ENCODE data around the gene DNAJC17. TPM values are rescaled to one million over a fixed set of nuclear protein-coding genes. Genes with fewer than 3 reads are reported as not detected.

The DNAJC17 gene
- total RNA-seq, 1 experiment from 2014 or later, result 14.8 TPM

DNA sequence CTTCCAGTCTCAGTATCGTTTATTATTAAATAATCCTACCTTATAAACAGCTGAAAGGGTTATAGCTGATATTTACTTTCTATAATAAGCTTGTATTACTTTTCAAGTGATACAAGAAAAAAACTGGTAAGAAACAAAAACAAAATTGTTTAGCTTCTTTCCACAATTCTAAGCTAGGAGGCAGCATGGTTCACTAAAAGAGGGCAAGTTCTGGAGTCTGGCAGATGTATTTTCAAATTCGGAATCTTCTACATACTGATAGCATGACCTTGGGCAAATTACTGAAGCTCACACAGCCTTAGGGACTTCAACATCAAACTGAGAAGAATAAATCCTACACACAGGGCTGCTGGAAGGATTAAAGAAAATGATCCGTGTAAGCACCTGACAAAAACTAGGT lies 22.1 kb downstream of the DNAJC17 start:
- DNase-seq, result no peak
- no peaks in the 10 kb centered on the region for H3K36me3 ChIP-seq (ENCODE audit: insufficient read depth, low read length)
- no peak overlapping the region for H3K27ac ChIP-seq (ENCODE audit: low read length)
- no peaks in the 10 kb centered on the region for H3K27me3 ChIP-seq (ENCODE audit: low read length)
- no peak overlapping the region for H3K4me2 ChIP-seq (ENCODE audit: low read depth, low read length, poor library complexity, severe bottlenecking)
- peaks cover 9% of the 10 kb centered on the region for H3K4me1 ChIP-seq (ENCODE audit: low read length)
- H3K4me3 ChIP-seq (ENCODE audit: low read length), result no peak overlapping the region
- no peaks in the 10 kb centered on the region for H3K9me3 ChIP-seq (ENCODE audit: low read length)
- no peaks in the 10 kb centered on the region for H3K9me2 ChIP-seq (replicated peaks; ENCODE audit: insufficient read depth, low read length)
- H3K79me2 ChIP-seq (ENCODE audit: low read length), result peaks cover 4% of the 10 kb centered on the region; the same call in 1 of the 2 replicates
- no peak overlapping the region for H2AFZ ChIP-seq (ENCODE audit: low read length)
- H4K20me1 ChIP-seq (ENCODE audit: insufficient read depth, low read depth, low read length), result peaks cover 24% of the 10 kb centered on the region
- H3K9ac ChIP-seq (ENCODE audit: low read length), result no peak overlapping the region

DNA sequence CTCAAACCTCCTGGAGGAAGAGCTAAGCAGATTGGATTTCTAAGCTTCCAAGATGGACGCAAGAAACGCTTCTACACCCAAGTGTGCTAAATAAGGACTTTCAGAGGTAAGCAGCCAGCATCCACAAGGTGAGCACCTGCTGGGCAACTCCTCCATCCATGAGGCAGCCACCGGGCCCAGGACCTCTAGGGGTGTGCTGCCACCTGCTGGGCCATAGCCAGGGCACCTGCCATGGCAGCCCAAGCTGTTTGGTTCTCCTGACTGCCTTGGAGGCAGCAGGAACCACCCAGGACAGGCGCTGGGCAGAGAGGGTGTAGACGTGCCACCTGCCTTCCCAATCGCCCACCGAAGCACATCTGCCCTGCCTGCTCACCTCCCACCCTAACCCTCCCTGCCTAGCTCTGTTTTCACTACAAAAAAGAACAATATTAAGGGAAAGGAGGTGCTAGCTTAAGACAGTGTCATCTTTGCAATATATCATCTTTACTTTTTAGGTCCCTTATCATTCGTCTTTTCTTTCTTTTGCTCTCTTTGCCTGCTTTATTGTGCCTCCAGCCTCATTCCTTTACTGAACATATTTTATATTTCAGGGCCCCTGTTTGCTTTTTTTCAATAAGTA lies 24.6 kb downstream of the DNAJC17 start:
- Histone ChIP-seq H3K4me3 (ENCODE audit: low read length) (no peak overlapping the region), H3K9me3 (ENCODE audit: low read length) (no peaks in the 10 kb centered on the region), H3K4me1 (ENCODE audit: low read length) (peaks cover 9% of the 10 kb centered on the region), H2AFZ (ENCODE audit: low read length) (no peak overlapping the region), H3K36me3 (ENCODE audit: insufficient read depth, low read length) (no peaks in the 10 kb centered on the region), H3K79me2 (ENCODE audit: low read length) (peaks cover 4% of the 10 kb centered on the region; the same call in 1 of the 2 replicates), H3K4me2 (ENCODE audit: low read depth, low read length, poor library complexity, severe bottlenecking) (no peak overlapping the region), H3K9me2 (replicated peaks; ENCODE audit: insufficient read depth, low read length) (no peaks in the 10 kb centered on the region), H4K20me1 (ENCODE audit: insufficient read depth, low read depth, low read length) (peaks cover 16% of the 10 kb centered on the region), H3K27me3 (ENCODE audit: low read length) (no peaks in the 10 kb centered on the region), H3K9ac (ENCODE audit: low read length) (no peak overlapping the region), H3K27ac (ENCODE audit: low read length) (no peak overlapping the region)
- peak; percentile 91 for DNase-seq

DNA sequence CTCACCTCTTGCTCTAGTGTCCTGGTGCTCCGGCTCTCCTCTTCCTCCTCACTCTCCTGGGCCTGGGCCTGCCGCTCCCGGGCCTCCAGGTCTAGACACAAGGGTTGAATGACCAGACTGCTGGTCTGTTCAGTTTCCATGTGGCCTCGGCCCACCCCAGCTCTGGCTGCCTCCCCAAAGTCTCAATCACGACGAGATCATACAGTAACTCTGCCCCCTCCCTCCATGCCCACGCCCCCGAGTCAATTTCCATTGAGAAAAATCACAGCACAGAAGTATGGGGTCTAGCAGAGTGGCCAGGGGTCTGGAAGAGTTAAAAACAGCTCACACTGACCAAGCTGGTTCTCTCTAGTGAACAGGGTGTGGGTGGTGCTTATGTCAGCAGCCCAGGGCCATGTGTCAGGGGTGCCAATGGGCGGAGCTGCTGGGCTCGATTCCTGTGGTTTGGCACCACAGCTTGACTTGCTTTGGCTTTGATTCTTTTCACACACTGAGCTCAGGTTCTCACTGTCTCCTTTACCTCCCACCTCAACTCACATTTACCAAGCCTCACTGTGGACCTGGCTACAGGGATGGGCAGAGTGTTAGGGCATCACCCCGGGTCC lies 30.6 kb downstream of the DNAJC17 start:
- Histone ChIP-seq H3K4me2 (ENCODE audit: low read depth, low read length, poor library complexity, severe bottlenecking) (no peak overlapping the region), H2AFZ (ENCODE audit: low read length) (no peak overlapping the region), H3K9me3 (ENCODE audit: low read length) (no peaks in the 10 kb centered on the region), H3K27ac (ENCODE audit: low read length) (no peak overlapping the region), H3K36me3 (ENCODE audit: insufficient read depth, low read length) (peaks cover 3% of the 10 kb centered on the region; the same call in 1 of the 2 replicates), H3K4me1 (ENCODE audit: low read length) (peaks cover 11% of the 10 kb centered on the region), H3K9me2 (replicated peaks; ENCODE audit: insufficient read depth, low read length) (no peaks in the 10 kb centered on the region), H3K79me2 (ENCODE audit: low read length) (no peaks in the 10 kb centered on the region), H3K9ac (ENCODE audit: low read length) (no peak overlapping the region), H3K27me3 (ENCODE audit: low read length) (no peaks in the 10 kb centered on the region), H4K20me1 (ENCODE audit: insufficient read depth, low read depth, low read length) (peaks cover 6% of the 10 kb centered on the region; the same call in 1 of the 2 replicates), H3K4me3 (ENCODE audit: low read length) (no peak overlapping the region)
- DNase-seq, result no peak

DNA sequence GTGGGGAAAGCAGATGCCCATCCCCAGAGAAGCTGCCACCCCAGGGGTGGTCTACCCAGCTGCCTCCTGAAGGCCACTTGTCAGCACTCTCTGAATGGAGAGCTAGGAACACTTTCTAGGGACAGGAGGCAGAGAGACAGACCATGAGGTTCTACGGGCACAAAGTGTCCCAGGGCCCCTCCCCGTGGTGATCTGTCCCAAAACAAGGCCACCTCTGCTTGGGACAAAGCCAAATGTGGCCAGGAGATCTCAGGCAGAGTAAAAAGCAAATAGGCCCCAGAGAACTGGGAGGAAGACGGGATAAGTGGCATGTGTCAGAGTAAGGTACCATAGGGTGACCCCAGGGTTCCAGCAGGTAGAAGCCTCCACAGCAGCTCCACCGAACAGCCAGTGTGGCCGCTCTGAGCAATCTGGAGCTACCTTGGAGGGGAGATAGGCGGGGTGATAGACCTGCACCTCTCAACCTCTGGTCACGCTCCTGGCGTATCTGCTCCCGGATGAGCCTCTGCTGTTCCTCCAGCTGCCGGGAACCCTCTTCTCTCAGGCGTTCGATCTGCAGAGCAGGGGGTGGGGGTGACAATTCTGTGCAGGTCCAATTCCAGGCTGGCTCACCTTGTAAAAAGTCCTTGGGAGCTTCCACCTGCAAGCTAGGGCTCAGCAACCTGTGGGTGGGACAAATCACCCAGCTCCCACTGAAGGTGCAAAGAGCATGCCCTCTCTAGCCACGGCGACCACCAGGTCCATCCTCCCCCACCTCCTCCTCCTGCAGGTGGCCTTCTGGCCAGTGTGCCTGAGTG lies 31.3 kb downstream of the DNAJC17 start:
- Histone ChIP-seq H2AFZ (ENCODE audit: low read length) (no peak overlapping the region), H3K79me2 (ENCODE audit: low read length) (no peaks in the 10 kb centered on the region), H3K9me3 (ENCODE audit: low read length) (no peaks in the 10 kb centered on the region), H3K27me3 (ENCODE audit: low read length) (no peaks in the 10 kb centered on the region), H3K36me3 (ENCODE audit: insufficient read depth, low read length) (peaks cover 3% of the 10 kb centered on the region; the same call in 1 of the 2 replicates), H3K4me2 (ENCODE audit: low read depth, low read length, poor library complexity, severe bottlenecking) (no peak overlapping the region), H3K27ac (ENCODE audit: low read length) (no peak overlapping the region), H3K4me3 (ENCODE audit: low read length) (no peak overlapping the region), H3K9me2 (replicated peaks; ENCODE audit: insufficient read depth, low read length) (no peaks in the 10 kb centered on the region), H3K4me1 (ENCODE audit: low read length) (peaks cover 18% of the 10 kb centered on the region), H4K20me1 (ENCODE audit: insufficient read depth, low read depth, low read length) (peaks cover 6% of the 10 kb centered on the region; the same call in 1 of the 2 replicates), H3K9ac (ENCODE audit: low read length) (no peak overlapping the region)
- no peak for DNase-seq

DNA sequence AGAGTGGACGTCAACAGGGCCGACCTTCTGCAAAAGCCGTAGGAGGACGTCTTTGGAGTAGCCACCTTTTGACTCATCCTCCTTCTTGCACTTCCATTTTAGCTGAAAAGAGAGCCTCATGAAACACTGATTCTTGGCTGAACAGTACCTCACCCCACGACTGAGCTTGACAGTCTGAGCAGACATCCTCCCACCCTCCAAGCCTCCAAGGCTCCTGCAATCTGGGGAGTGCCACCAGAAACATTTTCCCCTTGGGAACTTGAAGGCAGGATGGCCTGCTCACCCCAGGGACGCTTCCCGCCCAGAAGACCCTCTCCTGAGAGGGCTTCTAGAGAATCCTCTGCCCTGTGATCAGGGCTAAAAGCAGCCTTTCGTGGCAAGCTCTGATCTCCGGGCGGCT lies 32.3 kb downstream of the DNAJC17 start:
- H4K20me1 ChIP-seq (ENCODE audit: insufficient read depth, low read depth, low read length), result peaks cover 6% of the 10 kb centered on the region; the same call in 1 of the 2 replicates

DNA sequence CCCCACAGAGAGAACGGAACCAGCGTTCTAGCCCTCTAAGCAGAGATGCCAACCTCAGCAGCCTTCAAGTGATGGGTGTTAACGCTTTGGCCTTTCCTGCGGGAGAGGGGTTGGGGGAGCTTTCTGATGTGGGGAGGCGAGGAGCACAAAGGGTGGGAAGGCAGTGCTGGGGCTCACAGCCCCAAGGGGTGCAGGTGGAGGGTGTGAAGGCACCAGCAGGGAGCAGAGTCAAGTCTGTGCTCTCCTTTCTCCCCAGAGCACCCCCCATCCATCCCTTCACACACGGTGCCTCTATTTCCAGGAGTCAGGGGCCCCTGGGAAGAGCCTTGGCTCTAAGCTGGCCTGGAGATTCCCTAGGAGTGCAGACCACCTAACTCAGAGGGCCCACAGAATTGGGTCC lies 33.4 kb downstream of the DNAJC17 start:
- Histone ChIP-seq H3K36me3 (ENCODE audit: insufficient read depth, low read length) (peaks cover 3% of the 10 kb centered on the region; the same call in 1 of the 2 replicates), H3K27me3 (ENCODE audit: low read length) (no peaks in the 10 kb centered on the region), H2AFZ (ENCODE audit: low read length) (no peak overlapping the region), H3K4me1 (ENCODE audit: low read length) (peaks cover 36% of the 10 kb centered on the region), H3K9ac (ENCODE audit: low read length) (no peak overlapping the region), H3K4me3 (ENCODE audit: low read length) (no peak overlapping the region), H3K9me2 (replicated peaks; ENCODE audit: insufficient read depth, low read length) (no peaks in the 10 kb centered on the region), H3K79me2 (ENCODE audit: low read length) (no peaks in the 10 kb centered on the region), H3K9me3 (ENCODE audit: low read length) (no peaks in the 10 kb centered on the region), H4K20me1 (ENCODE audit: insufficient read depth, low read depth, low read length) (peaks cover 6% of the 10 kb centered on the region; the same call in 1 of the 2 replicates), H3K27ac (ENCODE audit: low read length) (no peak overlapping the region), H3K4me2 (ENCODE audit: low read depth, low read length, poor library complexity, severe bottlenecking) (no peak overlapping the region)
- no peak for DNase-seq

More for the DNA sequence above, 32.3 kb downstream of the DNAJC17 start:
- Histone ChIP-seq H3K9me3 (ENCODE audit: low read length) (no peaks in the 10 kb centered on the region), H3K4me1 (ENCODE audit: low read length) (peaks cover 27% of the 10 kb centered on the region), H2AFZ (ENCODE audit: low read length) (no peak overlapping the region), H3K27ac (ENCODE audit: low read length) (no peak overlapping the region), H3K9me2 (replicated peaks; ENCODE audit: insufficient read depth, low read length) (no peaks in the 10 kb centered on the region), H3K27me3 (ENCODE audit: low read length) (no peaks in the 10 kb centered on the region), H3K9ac (ENCODE audit: low read length) (no peak overlapping the region), H3K4me2 (ENCODE audit: low read depth, low read length, poor library complexity, severe bottlenecking) (no peak overlapping the region), H3K79me2 (ENCODE audit: low read length) (no peaks in the 10 kb centered on the region), H3K36me3 (ENCODE audit: insufficient read depth, low read length) (peaks cover 3% of the 10 kb centered on the region; the same call in 1 of the 2 replicates), H3K4me3 (ENCODE audit: low read length) (no peak overlapping the region)
- no peak for DNase-seq

DNA sequence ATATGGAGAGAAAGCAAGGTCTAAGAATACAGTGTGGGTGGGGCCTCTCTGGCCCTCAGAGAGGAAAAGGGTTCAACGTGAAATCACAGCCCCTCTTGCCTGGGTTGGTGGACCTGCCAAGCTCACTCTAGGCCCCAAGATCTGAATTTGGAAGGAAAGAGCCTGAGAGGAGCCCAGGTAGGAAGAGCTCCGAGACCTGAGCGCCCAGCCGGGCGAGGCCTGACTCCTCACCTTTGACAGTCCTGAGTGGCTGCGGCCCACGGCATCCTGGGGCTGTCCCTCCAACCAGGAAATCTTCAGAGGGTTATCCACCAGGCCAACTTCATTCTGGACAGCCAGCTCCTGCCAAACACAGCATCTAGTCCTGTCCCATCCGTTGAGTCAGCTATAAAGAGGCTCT lies 33.8 kb downstream of the DNAJC17 start:
- Histone ChIP-seq H3K4me2 (ENCODE audit: low read depth, low read length, poor library complexity, severe bottlenecking) (no peak overlapping the region), H3K4me3 (ENCODE audit: low read length) (no peak overlapping the region), H3K4me1 (ENCODE audit: low read length) (peaks cover 40% of the 10 kb centered on the region), H3K9ac (ENCODE audit: low read length) (no peak overlapping the region), H3K79me2 (ENCODE audit: low read length) (no peaks in the 10 kb centered on the region), H4K20me1 (ENCODE audit: insufficient read depth, low read depth, low read length) (peaks cover 6% of the 10 kb centered on the region; the same call in 1 of the 2 replicates), H3K36me3 (ENCODE audit: insufficient read depth, low read length) (peaks cover 3% of the 10 kb centered on the region; the same call in 1 of the 2 replicates), H3K27ac (ENCODE audit: low read length) (no peak overlapping the region), H3K9me2 (replicated peaks; ENCODE audit: insufficient read depth, low read length) (no peaks in the 10 kb centered on the region), H2AFZ (ENCODE audit: low read length) (no peak overlapping the region), H3K27me3 (ENCODE audit: low read length) (no peaks in the 10 kb centered on the region), H3K9me3 (ENCODE audit: low read length) (no peaks in the 10 kb centered on the region)
- DNase-seq, result no peak

DNA sequence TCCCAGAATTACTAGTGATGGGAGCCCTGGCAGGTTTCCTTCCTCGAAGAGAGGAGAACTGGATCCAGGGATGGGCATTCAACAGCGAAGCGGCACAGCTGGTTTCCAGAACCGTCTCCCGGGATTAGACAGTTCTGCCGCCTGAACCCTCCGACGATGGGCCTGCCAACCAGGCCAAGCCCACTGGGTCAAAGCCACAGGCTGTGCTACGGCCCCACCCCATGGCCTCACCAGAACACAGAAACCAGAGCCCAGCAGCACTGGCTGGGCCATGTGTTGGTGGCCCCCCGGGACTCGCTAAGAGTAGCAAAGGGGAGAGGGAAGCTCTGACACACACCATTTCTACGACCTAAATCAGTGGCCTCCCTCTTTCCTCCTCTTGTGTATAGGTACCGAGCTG lies 35.3 kb downstream of the DNAJC17 start:
- Histone ChIP-seq H3K4me3 (ENCODE audit: low read length) (no peak overlapping the region), H3K9me2 (replicated peaks; ENCODE audit: insufficient read depth, low read length) (no peaks in the 10 kb centered on the region), H3K9ac (ENCODE audit: low read length) (no peak overlapping the region), H3K4me2 (ENCODE audit: low read depth, low read length, poor library complexity, severe bottlenecking) (no peak overlapping the region), H3K27ac (ENCODE audit: low read length) (no peak overlapping the region), H3K36me3 (ENCODE audit: insufficient read depth, low read length) (peaks cover 6% of the 10 kb centered on the region), H4K20me1 (ENCODE audit: insufficient read depth, low read depth, low read length) (peaks cover 6% of the 10 kb centered on the region; the same call in 1 of the 2 replicates), H2AFZ (ENCODE audit: low read length) (no peak overlapping the region), H3K9me3 (ENCODE audit: low read length) (no peaks in the 10 kb centered on the region), H3K79me2 (ENCODE audit: low read length) (no peaks in the 10 kb centered on the region; the same call in 1 of the 2 replicates), H3K4me1 (ENCODE audit: low read length) (peaks cover 55% of the 10 kb centered on the region), H3K27me3 (ENCODE audit: low read length) (no peaks in the 10 kb centered on the region)
- DNase-seq, result no peak

All from Karpas-422 (cell line).